ENCODE results near the gene MOV10L1.

DNA sequence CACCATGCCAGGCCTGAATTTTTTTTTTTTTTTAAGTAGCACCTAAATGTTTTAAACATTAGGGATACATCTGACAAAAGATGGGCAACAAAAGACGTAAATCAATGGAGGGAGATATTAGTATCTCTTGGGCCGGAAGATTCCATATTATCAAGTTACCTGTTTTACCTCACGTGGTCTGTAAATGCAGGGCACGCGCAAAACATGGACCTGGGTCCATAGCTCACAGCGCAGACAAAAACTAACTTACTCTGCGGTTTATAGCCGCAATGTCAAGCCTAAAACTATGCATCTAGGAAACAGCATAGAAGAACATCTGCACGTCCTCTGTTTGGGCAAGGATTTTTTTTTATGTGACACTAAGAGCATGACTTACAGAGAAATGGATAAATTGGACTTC lies 49.2 kb downstream of the MOV10L1 start:
- TF ChIP-seq, protein P1, sequence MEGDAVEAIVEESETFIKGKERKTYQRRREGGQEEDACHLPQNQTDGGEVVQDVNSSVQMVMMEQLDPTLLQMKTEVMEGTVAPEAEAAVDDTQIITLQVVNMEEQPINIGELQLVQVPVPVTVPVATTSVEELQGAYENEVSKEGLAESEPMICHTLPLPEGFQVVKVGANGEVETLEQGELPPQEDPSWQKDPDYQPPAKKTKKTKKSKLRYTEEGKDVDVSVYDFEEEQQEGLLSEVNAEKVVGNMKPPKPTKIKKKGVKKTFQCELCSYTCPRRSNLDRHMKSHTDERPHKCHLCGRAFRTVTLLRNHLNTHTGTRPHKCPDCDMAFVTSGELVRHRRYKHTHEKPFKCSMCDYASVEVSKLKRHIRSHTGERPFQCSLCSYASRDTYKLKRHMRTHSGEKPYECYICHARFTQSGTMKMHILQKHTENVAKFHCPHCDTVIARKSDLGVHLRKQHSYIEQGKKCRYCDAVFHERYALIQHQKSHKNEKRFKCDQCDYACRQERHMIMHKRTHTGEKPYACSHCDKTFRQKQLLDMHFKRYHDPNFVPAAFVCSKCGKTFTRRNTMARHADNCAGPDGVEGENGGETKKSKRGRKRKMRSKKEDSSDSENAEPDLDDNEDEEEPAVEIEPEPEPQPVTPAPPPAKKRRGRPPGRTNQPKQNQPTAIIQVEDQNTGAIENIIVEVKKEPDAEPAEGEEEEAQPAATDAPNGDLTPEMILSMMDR (conservative IDR thresholded peaks at IDR 0.05 in 1 of 2, IDR thresholded peaks at IDR 0.05 in 1 of 2; ENCODE audit: low read depth in 1 of 2, low read length in 2 of 2), result no peak
- no peak for TF ChIP-seq EZH2 (IDR thresholded peaks at IDR 0.05; ENCODE audit: low read length, missing control alignments)

Measured in fibroblast of lung (primary cell).